ENCODE measurements around the gene REXO1. TPM values are rescaled to one million over a fixed set of nuclear protein-coding genes. Genes with fewer than 3 reads are reported as not detected.

REXO1 gene
- total and polyA plus RNA-seq, 2 of the 13 experiments (the other 11 are each of a cell fraction or from before 2014, with no cell fraction given): 5.0 to 11.2 TPM

- TF ChIP-seq ZMAT5 (CRISPR knock-in tag; IDR thresholded peaks at IDR 0.05; ENCODE audit: borderline replicate concordance, low read depth) (no peak), BRCA1 (CRISPR knock-in tag; IDR thresholded peaks at IDR 0.05) (no peak), TIGD3 (CRISPR knock-in tag; IDR thresholded peaks at IDR 0.05; ENCODE audit: borderline replicate concordance) (no peak), RXRB (CRISPR knock-in tag; IDR thresholded peaks at IDR 0.05; ENCODE audit: borderline replicate concordance) (no peak), ZNF710 (CRISPR knock-in tag; IDR thresholded peaks at IDR 0.05; ENCODE audit: borderline replicate concordance) (no peak), ZBTB3 (CRISPR knock-in tag; IDR thresholded peaks at IDR 0.05; ENCODE audit: borderline replicate concordance, low read depth) (no peak), PATZ1 (CRISPR knock-in tag; IDR thresholded peaks at IDR 0.05) (peak; percentile 70), LRRFIP1 (CRISPR knock-in tag; conservative IDR thresholded peaks at IDR 0.05) (no peak), FOXO1 (CRISPR knock-in tag; IDR thresholded peaks at IDR 0.05) (0 out of 2 replicates have a peak, but pooled peaks have one; percentile 15), KLF12 (CRISPR knock-in tag; IDR thresholded peaks at IDR 0.05; ENCODE audit: borderline replicate concordance) (peak; percentile 41; the same call in 1 of the 2 replicates), GTF2F1 (IDR thresholded peaks at IDR 0.05; ENCODE audit: low read length) (no peak), ZNF607 (CRISPR knock-in tag; IDR thresholded peaks at IDR 0.05; ENCODE audit: borderline replicate concordance) (no peak), BRD4 (CRISPR knock-in tag; IDR thresholded peaks at IDR 0.05) (no peak), ZNF644 (CRISPR knock-in tag; IDR thresholded peaks at IDR 0.05; ENCODE audit: low read depth) (no peak), ZFP82 (CRISPR knock-in tag; IDR thresholded peaks at IDR 0.05; ENCODE audit: borderline replicate concordance) (no peak), SRSF9 (IDR thresholded peaks at IDR 0.05; ENCODE audit: borderline replicate concordance, insufficient read depth, low read depth, low read length, poor library complexity, severe bottlenecking) (no peak), PCBP2 (optimal IDR thresholded peaks at IDR 0.05; ENCODE audit: low read depth, low read length, poor library complexity, severe bottlenecking) (no peak), ZNF614 (CRISPR knock-in tag; IDR thresholded peaks at IDR 0.05; ENCODE audit: borderline replicate concordance) (no peak), KAT2B (IDR thresholded peaks at IDR 0.05; ENCODE audit: borderline replicate concordance, low read depth, low read length) (no peak)
- TF ChIP-seq, protein P1, sequence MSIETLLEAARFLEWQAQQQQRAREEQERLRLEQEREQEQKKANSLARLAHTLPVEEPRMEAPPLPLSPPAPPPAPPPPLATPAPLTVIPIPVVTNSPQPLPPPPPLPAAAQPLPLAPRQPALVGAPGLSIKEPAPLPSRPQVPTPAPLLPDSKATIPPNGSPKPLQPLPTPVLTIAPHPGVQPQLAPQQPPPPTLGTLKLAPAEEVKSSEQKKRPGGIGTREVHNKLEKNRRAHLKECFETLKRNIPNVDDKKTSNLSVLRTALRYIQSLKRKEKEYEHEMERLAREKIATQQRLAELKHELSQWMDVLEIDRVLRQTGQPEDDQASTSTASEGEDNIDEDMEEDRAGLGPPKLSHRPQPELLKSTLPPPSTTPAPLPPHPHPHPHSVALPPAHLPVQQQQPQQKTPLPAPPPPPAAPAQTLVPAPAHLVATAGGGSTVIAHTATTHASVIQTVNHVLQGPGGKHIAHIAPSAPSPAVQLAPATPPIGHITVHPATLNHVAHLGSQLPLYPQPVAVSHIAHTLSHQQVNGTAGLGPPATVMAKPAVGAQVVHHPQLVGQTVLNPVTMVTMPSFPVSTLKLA (IDR thresholded peaks at IDR 0.05): no peak
Measured at GRCh38 chr19:1767464-1767933, 80.8 kb downstream of the REXO1 start (continued).

Data from HepG2 (cell line).